Glomerular visceral epithelial cell (primary cell): Measurements from ENCODE around the gene SLC25A18.
"Not testable (repeated sequence)": the region's sequence is repeated elsewhere in the genome, so short reads cannot be mapped to it uniquely, and the experiment has no call there.

ENCODE experiments used
- DNase-seq: peaks from one replicate; pipeline ENCODE4 v3.0.0-alpha.2; 2016; ENCODE audit errors: extremely low spot score

The SLC25A18 gene

GRCh38 chr22:17606496-17606895, 43.2 kb downstream of the SLC25A18 start:
- no peak for DNase-seq

GRCh38 chr22:17607891-17608521, 44.7 kb downstream of the SLC25A18 start:
- DNase-seq: no peak

GRCh38 chr22:17612057-17612456, 48.8 kb downstream of the SLC25A18 start:
- no peak for DNase-seq

GRCh38 chr22:17613280-17613679, 50.0 kb downstream of the SLC25A18 start:
- no peak for DNase-seq

- peak; percentile 8 for DNase-seq
Measured at GRCh38 chr22:17627961-17628405, 64.7 kb downstream of the SLC25A18 start.

GRCh38 chr22:17628406-17629172, 65.3 kb downstream of the SLC25A18 start, which contains the start of gene ATP6V1E1:
Gene ATP6V1E1 (minus strand): TSS chr22:17628749. CDS start chr22:17628635, 114 bp downstream.
- peak; percentile 95 for DNase-seq

- no peak for DNase-seq
Measured at GRCh38 chr22:17629173-17629489, 65.8 kb downstream of the SLC25A18 start.

GRCh38 chr22:17629641-17630040, 66.3 kb downstream of the SLC25A18 start:
- DNase-seq: no peak

GRCh38 chr22:17631076-17631565, 67.8 kb downstream of the SLC25A18 start:
- no peak for DNase-seq

GRCh38 chr22:17633217-17633997, 70.1 kb downstream of the SLC25A18 start:
- peak; percentile 85 for DNase-seq

- DNase-seq: no peak
Measured at GRCh38 chr22:17633998-17634323, 70.7 kb downstream of the SLC25A18 start.

GRCh38 chr22:17634696-17635095, 71.4 kb downstream of the SLC25A18 start:
- DNase-seq: peak; percentile 53

GRCh38 chr22:17636850-17637249, 73.6 kb downstream of the SLC25A18 start:
- DNase-seq: not testable (repeated sequence)

- DNase-seq: no peak
Measured at GRCh38 chr22:17637490-17638181, 74.3 kb downstream of the SLC25A18 start.

GRCh38 chr22:17638182-17638431, 74.8 kb downstream of the SLC25A18 start:
- no peak for DNase-seq

- peak; percentile 91 for DNase-seq
Measured at GRCh38 chr22:17638432-17639246, 75.3 kb downstream of the SLC25A18 start, which contains the start of gene BCL2L13. Gene BCL2L13 (plus strand): TSS chr22:17638757. CDS start chr22:17655712, 16,955 bp downstream.

- peak; percentile 17 for DNase-seq
Measured at GRCh38 chr22:17639247-17639741, 76.0 kb downstream of the SLC25A18 start.
